SK-N-SH (cell line): ENCODE results near the gene ENPP7. TPM values are rescaled to one million over a fixed set of nuclear protein-coding genes. Genes with fewer than 3 reads are reported as not detected.

ENCODE experiments used
- CTCF ChIA-PET: fragments of 300-600, 350-600 bp; formaldehyde crosslinking; extraction: SDS; loops from one replicate; lab custom pipeline; 2021; lab: Yijun Ruan, JAX
- POLR2A ChIA-PET: fragments of 350-600 bp; sonication (Branson Sonifier 250); formaldehyde crosslinking; extraction: SDS; loops from one replicate; lab custom pipeline; 2020; ENCODE audit warnings: antibody characterized with exemption, inconsistent platforms; lab: Yijun Ruan, JAX
- DNase-seq: peaks from one replicate; pipeline ENCODE4 v3.0.0; 2012
- H2AFZ ChIP-seq: fragments of 200-600 bp; sonication (generic); 2 replicates; pipeline ENCODE4 v1.8.1; 2016; ENCODE audit warnings: antibody characterized with exemption, mild to moderate bottlenecking, low read depth
- H3F3A ChIP-seq: fragments of 200-600 bp; sonication (generic); replicated peaks from 2 replicates; pipeline ENCODE3; 2016; ENCODE audit warnings: antibody characterized with exemption, mild to moderate bottlenecking; ENCODE audit not compliant: insufficient read depth
- H3K27ac ChIP-seq, 2 experiments: fragments of 200-500 bp in 1 of 2; fragments of 200-600 bp in 1 of 2; sonication (Bioruptor generic) in 1 of 2; sonication (generic), shearing (Covaris generic) in 1 of 2; 2 replicates each; pipeline versions ENCODE4 v1.5.1 to v1.6.1; 2014 to 2016; ENCODE audit warnings: low read depth in 2 of 2, inconsistent platforms in 1 of 2, low read length in 1 of 2, mild to moderate bottlenecking in 1 of 2, mixed read lengths in 1 of 2
- H3K27me3 ChIP-seq: fragments of 200-600 bp; sonication (generic), shearing (Covaris generic); 2 replicates; pipeline ENCODE4 v1.6.1; 2016; ENCODE audit warnings: mixed run types; ENCODE audit not compliant: insufficient read depth
- H3K36me3 ChIP-seq, 2 experiments: fragments of 200-500 bp in 1 of 2; fragments of 200-600 bp in 1 of 2; sonication (Bioruptor generic) in 1 of 2; sonication (generic) in 1 of 2; replicated peaks in 1 of 2; 2 replicates each; pipeline versions ENCODE3 to v1.5.1; 2014 to 2016; ENCODE audit warnings: low read length in 1 of 2, mild to moderate bottlenecking in 1 of 2; ENCODE audit not compliant: insufficient read depth in 2 of 2, control insufficient read depth in 1 of 2
- H3K4me1 ChIP-seq, 2 experiments: fragments of 200-500 bp in 1 of 2; fragments of 200-600 bp in 1 of 2; sonication (Bioruptor generic) in 1 of 2; sonication (generic), shearing (Covaris generic) in 1 of 2; 2 replicates each; pipeline versions ENCODE4 v1.5.1 to v1.6.1; 2014 to 2016; ENCODE audit warnings: low read depth in 1 of 2, low read length in 1 of 2, mixed run types in 1 of 2; ENCODE audit not compliant: insufficient read depth in 2 of 2, control insufficient read depth in 1 of 2
- H3K4me2 ChIP-seq: fragments of 200-600 bp; sonication (generic), shearing (Covaris generic); 2 replicates; pipeline ENCODE4 v1.6.1; 2017; ENCODE audit warnings: mixed run types
- H3K4me3 ChIP-seq, 2 experiments: fragments of 200-500 bp in 1 of 2; fragments of 200-600 bp in 1 of 2; sonication (Bioruptor generic) in 1 of 2; sonication (generic), shearing (Covaris generic) in 1 of 2; 2 replicates each; pipeline versions ENCODE4 v1.5.1 to v1.8.1; 2014 to 2016; ENCODE audit warnings: low read depth in 2 of 2, inconsistent platforms in 1 of 2, low read length in 1 of 2, mild to moderate bottlenecking in 1 of 2, mixed read lengths in 1 of 2, moderate library complexity in 1 of 2
- H3K79me2 ChIP-seq: fragments of 200-600 bp; sonication (generic); 2 replicates; pipeline ENCODE4 v1.8.1; 2017; ENCODE audit warnings: mild to moderate bottlenecking; ENCODE audit not compliant: insufficient read depth
- H3K9ac ChIP-seq: fragments of 200-600 bp; sonication (generic); 2 replicates; pipeline ENCODE4 v1.6.1; 2017; ENCODE audit warnings: mixed run types
- H3K9me2 ChIP-seq: fragments of 200-600 bp; sonication (generic); 2 replicates; pipeline ENCODE4 v1.6.1; 2017; ENCODE audit warnings: mixed run types
- H3K9me3 ChIP-seq: fragments of 200-600 bp; sonication (generic); 2 replicates; pipeline ENCODE4 v1.6.1; 2017; ENCODE audit warnings: mixed run types, mild to moderate bottlenecking, moderate library complexity
- H4K20me1 ChIP-seq: fragments of 200-600 bp; sonication (generic); 2 replicates; pipeline ENCODE4 v1.6.1; 2017; ENCODE audit warnings: mild to moderate bottlenecking, mixed run types; ENCODE audit not compliant: insufficient read depth
- ELF1 ChIP-seq: IDR thresholded peaks from 2 replicates; pipeline ENCODE4 v1.4.0; 2012
- EZH2phosphoT487 ChIP-seq: fragments of 200-600 bp; sonication (generic); IDR thresholded peaks from 2 replicates; pipeline ENCODE4 v1.6.1; 2017; ENCODE audit warnings: low read depth, mixed run types, mild to moderate bottlenecking, antibody characterized with exemption, moderate library complexity, borderline replicate concordance
- FOSL2 ChIP-seq: IDR thresholded peaks from 2 replicates; pipeline ENCODE4 v1.4.0; 2012; ENCODE audit warnings: low read depth, mild to moderate bottlenecking, moderate library complexity, borderline replicate concordance
- IRF3 ChIP-seq: fragments of 150-350 bp; IDR thresholded peaks from 2 replicates; pipeline ENCODE4 v1.6.1; 2016; ENCODE audit warnings: mild to moderate bottlenecking, low read depth, low read length
- MAX ChIP-seq: IDR thresholded peaks from 2 replicates; pipeline ENCODE4 v1.4.0; 2012; ENCODE audit warnings: low read depth
- MEF2A ChIP-seq: IDR thresholded peaks from 2 replicates; pipeline ENCODE4 v1.4.0; 2012; ENCODE audit warnings: low read depth, borderline replicate concordance
- NFIC ChIP-seq: IDR thresholded peaks from 2 replicates; pipeline ENCODE4 v1.4.0; 2012; ENCODE audit warnings: borderline replicate concordance
- NRF1 ChIP-seq: IDR thresholded peaks from 2 replicates; pipeline ENCODE4 v1.6.1; 2012; ENCODE audit warnings: low read depth, mild to moderate bottlenecking, low read length
- PBX3 ChIP-seq: IDR thresholded peaks from 2 replicates; pipeline ENCODE4; 2012
- RAD21 ChIP-seq: IDR thresholded peaks from 2 replicates; pipeline ENCODE4 v1.6.1; 2012; ENCODE audit warnings: mild to moderate bottlenecking, low read length
- RCOR1 ChIP-seq: fragments of 150-350 bp; IDR thresholded peaks from 2 replicates; pipeline ENCODE4 v1.6.1; 2017; ENCODE audit warnings: antibody characterized with exemption, low read length
- REST ChIP-seq: IDR thresholded peaks from 2 replicates; pipeline ENCODE4 v1.6.1; 2012; ENCODE audit warnings: mild to moderate bottlenecking, low read depth, low read length, moderate library complexity
- RFX5 ChIP-seq: IDR thresholded peaks from 2 replicates; pipeline ENCODE4 v1.6.1; 2012; ENCODE audit warnings: mild to moderate bottlenecking, improper control_type of control experiment, low read length
- RXRA ChIP-seq: IDR thresholded peaks from 2 replicates; pipeline ENCODE4 v1.4.0; 2012; ENCODE audit warnings: low read depth, mild to moderate bottlenecking, borderline replicate concordance
- SIN3A ChIP-seq: IDR thresholded peaks from 2 replicates; pipeline ENCODE4 v1.6.1; 2012; ENCODE audit warnings: low read depth, mild to moderate bottlenecking, low read length, moderate library complexity, borderline replicate concordance
- SMC3 ChIP-seq: IDR thresholded peaks from 2 replicates; pipeline ENCODE4 v1.6.1; 2012; ENCODE audit warnings: low read depth, low read length, improper control_type of control experiment
- TEAD4 ChIP-seq: IDR thresholded peaks from 2 replicates; pipeline ENCODE4 v1.4.0; 2012; ENCODE audit warnings: mild to moderate bottlenecking, borderline replicate concordance; ENCODE audit not compliant: insufficient read depth
- USF2 ChIP-seq: fragments of 150-350 bp; IDR thresholded peaks from 2 replicates; pipeline ENCODE4 v1.6.1; 2017; ENCODE audit warnings: antibody characterized with exemption, low read length, low read depth, borderline replicate concordance
- WGBS: methylation state at CpG from one replicate; pipeline ENCODE4 v1.1.6; 2017; ENCODE audit warnings: low lambda C conversion rate; 5-methylcytosine and 5-hydroxymethylcytosine counted together
- polyA plus RNA-seq, 3 experiments: library from polyadenylated mRNA; depleted of rRNA; stranded (reverse); fragments of >200 nt; gene quantifications; 2 replicates each; pipeline ENCODE4 v1.2.3, GENCODE V29; 2012

ENPP7 gene
- polyA plus RNA-seq, 1 of the 3 experiments (the other 2 are of a cell fraction), result not detected

GRCh38 chr17:79691931-79692330 is 38.8 kb upstream of the ENPP7 start:
- WGBS, result 70% methylated on average over 9 of the region's 9 CpGs
- no peaks in the 10 kb centered on the region for H3K36me3 ChIP-seq
- POLR2A ChIA-PET, result no interaction called here
- H4K20me1 ChIP-seq, result no peaks in the 10 kb centered on the region
- no peaks in the 10 kb centered on the region for H3K9me2 ChIP-seq
- CTCF ChIA-PET, result interaction anchor here (0.6 to 2.8 kb wide), 8 partner anchors 17 to 644 kb away, joined by 3 to 9 read pairs (median 4); no protein-coding TSS in a partner anchor
- H3K4me1 ChIP-seq, result peaks cover 0 to 11% of the 10 kb centered on the region in 2 experiments; a peak in 2 of 4 replicates
- no peaks in the 10 kb centered on the region for H3F3A ChIP-seq
- no peak overlapping the region for H3K4me3 ChIP-seq
- H3K9ac ChIP-seq, result no peak overlapping the region
- H2AFZ ChIP-seq, result no peak overlapping the region
- no peak overlapping the region for H3K27ac ChIP-seq
- H3K4me2 ChIP-seq, result no peak overlapping the region
- TF ChIP-seq NFIC (no peak), NRF1 (no peak)
- no peaks in the 10 kb centered on the region for H3K9me3 ChIP-seq
- no peaks in the 10 kb centered on the region for H3K79me2 ChIP-seq
- DNase-seq, result no peak
- H3K27me3 ChIP-seq, result peaks cover 15% of the 10 kb centered on the region; the same call in 1 of the 2 replicates

GRCh38 chr17:79693419-79693818 is 37.3 kb upstream of the ENPP7 start:
- Histone ChIP-seq H3K79me2 (no peaks in the 10 kb centered on the region), H3K9me2 (no peaks in the 10 kb centered on the region), H3K27ac (no peak overlapping the region), H3K4me1 (peaks cover 0 to 11% of the 10 kb centered on the region in 2 experiments; a peak in 2 of 4 replicates), H3K9me3 (no peaks in the 10 kb centered on the region), H3K9ac (no peak overlapping the region), H3K36me3 (no peaks in the 10 kb centered on the region), H3K4me2 (no peak overlapping the region), H2AFZ (no peak overlapping the region), H3F3A (no peaks in the 10 kb centered on the region), H3K4me3 (no peak overlapping the region), H4K20me1 (no peaks in the 10 kb centered on the region), H3K27me3 (0 out of 2 replicates have a peak, but pooled peaks cover 6% of the 10 kb centered on the region)
- POLR2A ChIA-PET, result no interaction called here
- WGBS, result 45% methylated on average over 8 of the region's 9 CpGs
- CTCF ChIA-PET, result interaction anchor here (0.5 to 1.8 kb wide), 4 partner anchors 12 to 606 kb away, joined by 3 to 7 read pairs (median 3); no protein-coding TSS in a partner anchor
- DNase-seq, result no peak
- no peak for TF ChIP-seq REST
- TF ChIP-seq SIN3A, result no peak
- TF ChIP-seq EZH2phosphoT487, result no peak
- TF ChIP-seq ELF1, result no peak
- TF ChIP-seq TEAD4, result no peak
- TF ChIP-seq MAX, result no peak
- no peak for TF ChIP-seq RFX5
- TF ChIP-seq MEF2A, result no peak
- no peak for TF ChIP-seq SMC3
- no peak for TF ChIP-seq FOSL2
- TF ChIP-seq RCOR1, result no peak
- TF ChIP-seq IRF3, result no peak
- no peak for TF ChIP-seq USF2
- TF ChIP-seq PBX3, result no peak
- no peak for TF ChIP-seq RAD21
- no peak for TF ChIP-seq RXRA
- TF ChIP-seq, all 33 proteins: peak for 0
